HEK293 (cell line): Measurements from ENCODE around the gene RAB23.

Experiments used
- CTCF ChIA-PET: fragments of 350-600 bp; formaldehyde crosslinking; extraction: SDS; loops from one replicate; lab custom pipeline; 2021; ENCODE audit warnings: antibody characterized with exemption; lab: Yijun Ruan, JAX
- POLR2A ChIA-PET: fragments of 300-600 bp; formaldehyde crosslinking; extraction: SDS; loops from one replicate; lab custom pipeline; 2020; ENCODE audit warnings: antibody characterized with exemption, inconsistent platforms; lab: Yijun Ruan, JAX
- H3K27ac ChIP-seq: fragments of 200-500 bp; sonication (Bioruptor generic); 2 replicates; pipeline ENCODE4 v1.5.1; 2014; ENCODE audit warnings: low read depth, low read length, control low read depth, inconsistent platforms; ENCODE audit errors: extremely low read depth
- H3K36me3 ChIP-seq, 2 experiments: fragments of 200-500 bp in 1 of 2; sonication (Bioruptor generic) in 1 of 2; 1 replicate in 1 of 2; 2 replicates in 1 of 2; pipeline ENCODE4 v1.5.1; 2014 to 2017; ENCODE audit warnings: inconsistent platforms in 2 of 2, low read length in 2 of 2; ENCODE audit not compliant: control insufficient read depth in 2 of 2, insufficient read depth in 1 of 2
- H3K4me1 ChIP-seq: fragments of 200-500 bp; sonication (Bioruptor generic); 2 replicates; pipeline ENCODE4 v1.5.1; 2014; ENCODE audit warnings: mild to moderate bottlenecking, low read length, inconsistent platforms; ENCODE audit not compliant: control insufficient read depth, insufficient read depth
- H3K4me3 ChIP-seq: 2 replicates; pipeline ENCODE4 v1.5.1; 2011; ENCODE audit warnings: low read depth, mild to moderate bottlenecking, control low read depth, low read length, moderate library complexity
- H3K9me3 ChIP-seq: fragments of 200-500 bp; sonication (Bioruptor generic); 2 replicates; pipeline ENCODE4 v1.5.1; 2014; ENCODE audit warnings: low read depth, low read length, inconsistent platforms; ENCODE audit not compliant: control insufficient read depth, insufficient read depth
- ZNF114 ChIP-seq: fragments of 450-650 bp; formaldehyde crosslinking; IDR thresholded peaks from 2 replicates; pipeline ENCODE4 v1.5.0; 2017; ENCODE audit warnings: missing biosample characterization, missing genetic modification characterization
- ZNF146 ChIP-seq: fragments of 450-650 bp; formaldehyde crosslinking; IDR thresholded peaks from 2 replicates; pipeline ENCODE4 v1.5.1; 2016; ENCODE audit warnings: missing biosample characterization, missing genetic modification characterization
- ZNF169 ChIP-seq: fragments of 450-650 bp; formaldehyde crosslinking; IDR thresholded peaks from 2 replicates; pipeline ENCODE4 v1.5.1; 2016; ENCODE audit warnings: missing biosample characterization, missing genetic modification characterization
- ZNF202 ChIP-seq: fragments of 450-650 bp; formaldehyde crosslinking; IDR thresholded peaks from 2 replicates; pipeline ENCODE4 v1.5.1; 2016; ENCODE audit warnings: missing biosample characterization, missing genetic modification characterization, borderline replicate concordance
- ZNF221 ChIP-seq: fragments of 450-650 bp; formaldehyde crosslinking; IDR thresholded peaks from 2 replicates; pipeline ENCODE4 v1.5.1; 2017; ENCODE audit warnings: missing biosample characterization, missing genetic modification characterization, borderline replicate concordance
- ZNF24 ChIP-seq: fragments of 450-650 bp; formaldehyde crosslinking; IDR thresholded peaks from 2 replicates; pipeline ENCODE4 v1.5.1; 2016; ENCODE audit warnings: missing biosample characterization, missing genetic modification characterization
- ZNF274 ChIP-seq, 2 experiments: fragments of 200-500 bp in 1 of 2; fragments of 450-650 bp in 1 of 2; sonication (Bioruptor generic) in 1 of 2; formaldehyde crosslinking in 1 of 2; IDR thresholded peaks; 2 replicates each; pipeline versions ENCODE4 v1.5.1 to v1.6.1; 2014 to 2016; ENCODE audit warnings: borderline replicate concordance in 1 of 2, inconsistent platforms in 1 of 2, low read length in 1 of 2, missing biosample characterization in 1 of 2, missing genetic modification characterization in 1 of 2
- ZNF292 ChIP-seq: fragments of 450-650 bp; formaldehyde crosslinking; IDR thresholded peaks from 2 replicates; pipeline ENCODE4 v1.5.1; 2016; ENCODE audit warnings: low read depth, missing biosample characterization, missing genetic modification characterization, borderline replicate concordance
- ZNF488 ChIP-seq: fragments of 450-650 bp; formaldehyde crosslinking; IDR thresholded peaks from 2 replicates; pipeline ENCODE4 v1.5.1; 2016; ENCODE audit warnings: missing biosample characterization, missing genetic modification characterization
- ZNF521 ChIP-seq: fragments of 450-650 bp; formaldehyde crosslinking; IDR thresholded peaks from 2 replicates; pipeline ENCODE4 v1.5.1; 2017; ENCODE audit warnings: missing biosample characterization, mild to moderate bottlenecking, missing genetic modification characterization
- ZNF548 ChIP-seq: fragments of 450-650 bp; formaldehyde crosslinking; IDR thresholded peaks from 2 replicates; pipeline ENCODE4 v1.5.1; 2016; ENCODE audit warnings: missing biosample characterization, missing genetic modification characterization
- ZNF549 ChIP-seq: fragments of 450-650 bp; IDR thresholded peaks from 2 replicates; pipeline ENCODE4 v1.5.1; 2018; ENCODE audit warnings: missing biosample characterization, missing genetic modification characterization, mild to moderate bottlenecking, inconsistent platforms, moderate library complexity
- ZNF558 ChIP-seq: fragments of 450-650 bp; formaldehyde crosslinking; IDR thresholded peaks from 2 replicates; pipeline ENCODE4 v1.5.1; 2016; ENCODE audit warnings: missing biosample characterization, missing genetic modification characterization
- ZNF621 ChIP-seq: fragments of 450-650 bp; formaldehyde crosslinking; IDR thresholded peaks from 2 replicates; pipeline ENCODE4 v1.5.1; 2017; ENCODE audit warnings: missing biosample characterization, missing genetic modification characterization
- ZNF747 ChIP-seq: fragments of 450-650 bp; formaldehyde crosslinking; IDR thresholded peaks from 2 replicates; pipeline ENCODE4 v1.5.1; 2016; ENCODE audit warnings: missing biosample characterization, missing genetic modification characterization
- ZNF791 ChIP-seq: fragments of 450-650 bp; formaldehyde crosslinking; IDR thresholded peaks from 2 replicates; pipeline ENCODE4 v1.5.1; 2016; ENCODE audit warnings: missing biosample characterization, missing genetic modification characterization
- TF ChIP-seq, protein P1 (sequence below): fragments of 450-650 bp; formaldehyde crosslinking; IDR thresholded peaks from 2 replicates; pipeline ENCODE4 v1.5.1; 2016; ENCODE audit warnings: missing biosample characterization, missing genetic modification characterization

The RAB23 gene

DNA sequence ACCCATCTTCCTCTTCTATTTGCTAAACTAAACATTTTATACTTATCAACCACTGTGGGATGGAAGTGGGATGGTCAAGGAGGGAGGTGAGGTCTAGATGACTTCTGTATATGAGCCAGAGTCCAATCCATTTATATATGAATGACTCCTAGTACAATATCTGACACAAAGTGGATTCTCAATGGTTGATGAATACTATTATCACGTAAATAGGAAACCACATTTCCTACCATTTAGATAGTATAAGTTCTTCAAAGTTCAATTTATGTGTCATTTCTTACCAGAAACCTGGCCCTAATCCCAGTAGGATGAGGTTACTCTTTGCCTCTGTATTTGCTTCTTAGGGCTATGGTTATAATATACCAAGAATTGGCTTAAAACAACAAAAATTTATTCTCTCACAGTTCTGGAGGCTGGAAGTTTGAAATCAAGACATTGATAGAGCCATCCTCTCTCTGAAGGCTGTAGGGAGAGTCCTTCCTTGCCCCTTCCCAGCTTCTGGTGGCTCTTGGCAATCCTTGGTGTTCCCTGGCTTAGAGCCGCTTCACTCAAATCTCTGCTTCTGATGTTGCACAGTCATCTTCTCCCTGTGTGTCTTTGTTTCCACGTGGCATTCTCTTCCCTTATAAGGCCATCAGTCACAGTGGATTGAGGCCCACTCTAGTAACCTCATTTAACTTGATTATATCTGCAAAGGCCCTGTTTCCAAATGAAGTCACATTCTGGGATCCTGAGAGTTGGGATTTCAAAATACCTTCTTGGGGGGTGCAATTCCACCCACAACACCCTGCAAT lies 41.0 kb upstream of the RAB23 start:
- H3K4me1 ChIP-seq = no peaks in the 10 kb centered on the region
- no peak for TF ChIP-seq ZNF747 (tag by site-specific recombination)
- TF ChIP-seq ZNF549 (tag by site-specific recombination) = no peak
- TF ChIP-seq ZNF521 (tag by site-specific recombination) = no peak
- no peak for TF ChIP-seq ZNF548 (tag by site-specific recombination)
- no peak for TF ChIP-seq ZNF202 (tag by site-specific recombination)
- TF ChIP-seq ZNF114 = no peak
- no peak for TF ChIP-seq ZNF274 (IDR thresholded peaks at IDR 0.05; ENCODE audit: low read length)
- no peak for TF ChIP-seq ZNF274 (tag by site-specific recombination; IDR thresholded peaks at IDR 0.05; ENCODE audit: borderline replicate concordance)
- TF ChIP-seq ZNF791 (tag by site-specific recombination) = no peak
- TF ChIP-seq, all 188 proteins: peak for 0
- Histone ChIP-seq H3K27ac (no peak overlapping the region), H3K9me3 (no peaks in the 10 kb centered on the region), H3K36me3 (no peaks in the 10 kb centered on the region), H3K4me3 (no peak overlapping the region)
- ChIA-PET POLR2A (no interaction called here), CTCF (interaction anchor here (0.6 to 1.3 kb wide), 2 partner anchors 15 to 53 kb away, joined by 3 to 4 read pairs; no protein-coding TSS in a partner anchor)

GRCh38 chr6:57262488-57262887 lies 40.4 kb upstream of the RAB23 start:
- Histone ChIP-seq H3K4me3 (no peak overlapping the region), H3K36me3 (no peaks in the 10 kb centered on the region), H3K4me1 (no peaks in the 10 kb centered on the region), H3K9me3 (no peaks in the 10 kb centered on the region), H3K27ac (no peak overlapping the region)
- TF ChIP-seq ZNF221 (tag by site-specific recombination) (no peak), ZNF621 (no peak), ZNF558 (no peak), ZNF488 (tag by site-specific recombination) (no peak), ZNF274 (IDR thresholded peaks at IDR 0.05; ENCODE audit: low read length) (no peak), ZNF274 (tag by site-specific recombination; IDR thresholded peaks at IDR 0.05; ENCODE audit: borderline replicate concordance) (no peak)
- TF ChIP-seq, protein P1, sequence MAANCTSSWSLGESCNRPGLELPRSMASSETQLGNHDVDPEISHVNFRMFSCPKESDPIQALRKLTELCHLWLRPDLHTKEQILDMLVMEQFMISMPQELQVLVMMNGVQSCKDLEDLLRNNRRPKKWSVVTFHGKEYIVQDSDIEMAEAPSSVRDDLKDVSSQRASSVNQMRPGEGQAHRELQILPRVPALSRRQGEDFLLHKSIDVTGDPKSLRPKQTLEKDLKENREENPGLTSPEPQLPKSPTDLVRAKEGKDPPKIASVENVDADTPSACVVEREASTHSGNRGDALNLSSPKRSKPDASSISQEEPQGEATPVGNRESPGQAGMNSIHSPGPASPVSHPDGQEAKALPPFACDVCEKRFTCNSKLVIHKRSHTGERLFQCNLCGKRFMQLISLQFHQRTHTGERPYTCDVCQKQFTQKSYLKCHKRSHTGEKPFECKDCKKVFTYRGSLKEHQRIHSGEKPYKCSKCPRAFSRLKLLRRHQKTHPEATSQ (tag by site-specific recombination) = no peak
- CTCF ChIA-PET = interaction anchor here (0.6 to 1.3 kb wide), 3 partner anchors 53 to 654 kb away, joined by 3 to 4 read pairs (median 3); no protein-coding TSS in a partner anchor
- POLR2A ChIA-PET = no interaction called here

- POLR2A ChIA-PET = interaction anchor here (0.5 kb wide), 1 partner anchor 38 kb away, joined by 3 read pairs; no protein-coding TSS in a partner anchor
- H3K9me3 ChIP-seq = no peaks in the 10 kb centered on the region
- no peaks in the 10 kb centered on the region for H3K4me1 ChIP-seq
- no peak overlapping the region for H3K27ac ChIP-seq
- H3K36me3 ChIP-seq = no peaks in the 10 kb centered on the region
- CTCF ChIA-PET = interaction anchor here (0.6 to 1.3 kb wide), 5 partner anchors 21 to 654 kb away, joined by 3 to 5 read pairs (median 4); no protein-coding TSS in a partner anchor
- H3K4me3 ChIP-seq = no peak overlapping the region
- no peak for TF ChIP-seq ZNF24 (tag by site-specific recombination)
- no peak for TF ChIP-seq ZNF146 (tag by site-specific recombination)
- TF ChIP-seq ZNF292 (tag by site-specific recombination) = no peak
- TF ChIP-seq ZNF169 (tag by site-specific recombination) = no peak
These were observed 39.8 kb upstream of the RAB23 start for GRCh38 chr6:57261926-57262325.
